ENCODE measurements around the gene PHC1.

Gene PHC1

DNA sequence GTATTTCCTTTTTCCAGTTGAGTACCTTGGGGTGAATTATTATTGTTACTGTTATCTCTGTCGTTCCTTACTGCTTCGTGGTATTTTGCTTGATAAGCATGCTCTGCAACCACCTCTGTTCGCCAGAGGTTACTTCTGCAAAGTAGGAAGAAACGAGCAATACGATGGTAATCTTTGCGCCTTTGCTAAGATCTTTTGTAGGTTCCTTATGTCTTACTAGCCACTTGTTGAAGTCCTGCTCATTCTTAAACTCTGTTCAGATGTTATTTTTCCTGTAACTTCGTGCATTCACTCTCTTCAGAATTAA is 35.9 kb downstream of the PHC1 start:
- DNase-seq (ENCODE audit: low spot score): no peak

DNA sequence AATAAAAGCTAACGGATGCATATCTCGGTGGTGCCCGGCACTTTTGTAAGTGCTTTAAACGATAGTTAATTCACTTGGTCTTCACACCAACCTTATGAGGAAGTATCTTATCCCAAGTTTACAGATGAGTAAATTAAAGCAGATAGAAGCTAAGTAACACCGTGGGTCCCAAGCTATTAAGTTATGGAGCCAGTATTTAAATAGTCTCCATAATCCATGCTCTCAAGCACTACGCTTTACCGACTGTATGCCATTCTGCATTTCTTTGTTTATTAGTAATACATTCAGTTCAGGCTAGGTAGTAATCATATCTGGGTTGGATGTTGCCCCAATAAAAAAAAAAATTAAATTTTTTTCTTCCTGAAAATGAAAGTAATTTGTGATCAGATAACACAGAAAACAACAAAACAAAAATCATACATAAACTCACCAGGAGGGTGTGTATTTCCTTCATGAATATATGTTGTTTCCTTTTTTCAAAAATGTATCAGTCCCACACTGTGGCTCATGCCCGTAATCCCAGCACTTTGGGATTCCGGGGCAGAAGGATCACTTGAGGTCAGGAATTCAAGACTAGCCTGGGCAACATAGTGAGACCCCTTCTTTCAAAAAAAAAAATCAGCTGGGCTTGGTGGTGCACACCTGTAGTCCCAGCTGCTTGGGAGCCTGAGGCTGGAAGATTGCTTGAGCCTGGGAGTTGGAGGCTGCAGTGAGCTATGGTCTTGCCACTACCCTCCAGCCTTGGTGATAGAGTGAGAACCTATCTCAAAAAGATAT is 36.6 kb downstream of the PHC1 start:
- DNase-seq (ENCODE audit: low spot score): no peak

DNA sequence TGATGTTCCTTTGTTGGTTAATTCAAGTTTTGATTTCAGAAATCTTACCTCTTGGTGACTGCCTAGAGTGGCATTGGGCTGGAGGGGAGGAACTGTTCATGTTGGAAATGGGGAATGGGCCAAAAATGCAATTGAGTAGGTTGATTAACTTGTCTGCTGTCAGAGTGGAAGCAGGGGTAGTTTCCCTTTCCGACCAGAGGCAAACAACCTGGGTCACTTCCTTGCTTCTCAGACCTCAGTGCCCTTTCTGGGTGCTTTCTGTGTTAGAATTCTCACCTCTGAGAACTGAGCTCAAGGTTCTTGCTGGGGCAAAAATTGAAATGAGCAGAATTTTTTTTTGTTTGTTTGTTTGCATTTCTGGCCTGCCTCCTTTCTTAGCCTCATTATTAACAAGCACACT is 37.4 kb downstream of the PHC1 start:
- no peak for DNase-seq (ENCODE audit: low spot score)

DNA sequence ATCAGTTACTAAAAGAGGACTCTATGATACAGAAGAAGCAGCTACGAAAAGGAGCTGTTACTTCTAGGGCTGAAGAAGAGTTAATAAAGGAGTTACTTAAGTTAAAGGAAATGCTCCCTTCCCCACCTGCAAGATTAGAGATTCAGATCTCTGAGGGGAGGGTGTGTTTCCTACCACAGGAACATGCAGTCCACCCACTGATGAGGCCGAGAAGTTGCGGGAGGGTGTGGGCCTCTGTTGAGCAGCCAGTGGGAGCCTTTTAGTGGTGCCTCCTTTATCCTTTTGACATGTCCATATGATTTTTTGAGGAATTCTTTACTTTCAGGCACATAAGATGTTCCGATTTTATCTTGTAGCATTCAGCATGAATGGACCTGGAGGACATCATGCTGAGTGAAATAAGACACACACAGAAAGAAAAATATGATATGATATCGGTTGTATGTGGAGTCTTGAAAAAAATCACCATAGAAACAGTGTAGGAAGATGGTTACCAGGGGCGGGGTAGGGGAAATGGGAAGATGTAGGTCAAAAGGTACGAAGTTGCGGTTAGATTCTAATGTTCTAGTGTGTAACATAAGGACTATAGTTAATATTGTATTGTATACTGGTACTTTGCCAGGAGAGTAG is 39.6 kb downstream of the PHC1 start:
- DNase-seq (ENCODE audit: low spot score): no peak

DNA sequence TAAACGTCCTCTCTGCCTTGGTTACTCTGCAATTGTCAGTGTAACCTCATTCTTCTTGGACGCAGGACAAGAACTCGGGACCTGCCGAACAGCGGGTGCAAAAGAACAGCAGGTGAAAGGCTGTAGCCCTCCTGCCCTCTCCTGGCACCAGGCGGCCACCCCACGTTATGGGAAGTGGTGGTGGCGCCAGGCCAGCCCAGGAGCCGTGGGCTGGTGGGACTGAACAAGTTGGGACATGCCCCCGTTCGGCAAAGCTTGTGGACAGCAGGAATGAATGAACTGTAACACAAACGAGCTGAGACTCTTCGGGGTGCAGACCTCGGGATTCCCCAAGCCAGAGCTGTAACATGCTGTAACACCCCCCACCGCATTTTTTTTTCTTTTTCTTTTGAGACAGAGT is 41.8 kb downstream of the PHC1 start:
- no peak for DNase-seq (ENCODE audit: low spot score)

DNA sequence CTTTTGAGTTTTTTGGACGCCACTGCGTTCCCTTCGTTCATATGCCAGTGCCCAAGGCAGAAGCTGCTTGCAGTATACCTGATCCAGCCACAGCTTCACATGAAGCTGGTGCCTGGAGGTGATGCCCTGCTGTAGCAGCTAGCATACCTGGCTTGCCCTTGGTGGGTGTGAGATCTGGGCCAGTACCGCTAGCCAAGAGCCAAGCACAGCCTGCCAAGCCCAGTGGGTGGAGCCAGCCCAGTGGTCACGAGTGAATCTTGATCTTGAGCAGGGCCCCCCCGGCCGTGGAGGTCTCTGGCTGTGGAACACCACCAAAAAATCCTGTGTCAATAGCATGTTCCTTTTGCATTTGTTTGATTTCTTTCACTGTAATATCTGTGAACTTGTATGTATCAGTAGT is 42.5 kb downstream of the PHC1 start:
- no peak for DNase-seq (ENCODE audit: low spot score)

DNA sequence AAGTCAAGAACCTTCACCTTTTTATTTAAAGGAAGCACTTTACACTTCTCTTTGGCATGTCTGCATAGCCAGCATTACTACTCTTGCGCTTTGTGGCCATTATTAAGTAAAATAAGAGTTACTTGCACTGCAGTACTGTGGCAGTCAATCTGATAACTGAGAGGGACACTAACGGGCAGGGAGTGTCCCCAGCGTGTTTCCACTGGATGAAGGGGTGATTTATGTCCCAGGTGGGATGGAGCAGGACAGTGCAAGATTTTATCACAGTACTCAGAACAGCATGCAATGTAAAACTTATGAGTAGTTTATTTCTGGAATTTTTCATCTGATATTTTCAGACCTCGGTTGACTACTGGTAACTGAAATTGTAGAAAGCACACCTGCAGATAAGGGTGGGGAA is 43.3 kb downstream of the PHC1 start:
- DNase-seq (ENCODE audit: low spot score): no peak

DNA sequence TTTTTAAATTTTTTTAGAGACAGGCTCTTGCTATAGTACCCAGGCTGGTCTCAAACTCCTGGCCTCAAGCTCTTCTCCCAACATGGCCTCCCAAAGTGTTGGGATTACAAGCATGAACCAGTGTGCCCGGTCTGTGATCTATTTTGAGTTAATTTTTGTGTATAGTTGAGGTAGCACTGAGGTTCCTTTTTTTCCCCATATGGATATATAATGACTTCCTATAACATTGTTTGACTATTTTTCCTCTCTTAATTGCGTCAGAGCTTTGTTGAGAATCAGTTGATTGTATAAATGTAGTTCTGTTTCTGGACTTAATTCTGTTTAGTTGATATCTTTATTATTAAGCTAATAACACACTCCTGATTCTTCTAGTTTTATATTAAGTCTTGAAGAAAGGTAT is 43.8 kb downstream of the PHC1 start:
- DNase-seq (ENCODE audit: low spot score): no peak

DNA sequence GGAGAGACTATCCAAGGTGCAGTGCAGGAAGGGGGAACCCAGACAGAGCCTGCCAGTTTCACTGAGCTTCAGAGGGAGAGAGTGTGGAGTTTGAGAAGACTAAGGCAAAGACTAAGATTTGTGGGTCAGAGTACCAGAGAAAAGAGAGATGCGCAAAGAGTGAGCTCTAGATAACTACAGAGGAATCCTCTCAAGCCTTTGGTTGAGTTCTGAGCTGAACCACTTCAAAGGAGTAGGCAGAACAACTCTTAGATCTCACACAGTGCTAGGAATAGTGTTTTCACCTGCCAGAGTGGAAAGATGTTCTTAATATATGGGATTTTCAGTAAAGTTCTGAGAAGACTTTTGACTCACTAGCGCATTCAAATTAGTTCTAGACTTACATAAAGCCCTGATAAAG is 45.9 kb downstream of the PHC1 start:
- DNase-seq (ENCODE audit: low spot score): no peak

DNA sequence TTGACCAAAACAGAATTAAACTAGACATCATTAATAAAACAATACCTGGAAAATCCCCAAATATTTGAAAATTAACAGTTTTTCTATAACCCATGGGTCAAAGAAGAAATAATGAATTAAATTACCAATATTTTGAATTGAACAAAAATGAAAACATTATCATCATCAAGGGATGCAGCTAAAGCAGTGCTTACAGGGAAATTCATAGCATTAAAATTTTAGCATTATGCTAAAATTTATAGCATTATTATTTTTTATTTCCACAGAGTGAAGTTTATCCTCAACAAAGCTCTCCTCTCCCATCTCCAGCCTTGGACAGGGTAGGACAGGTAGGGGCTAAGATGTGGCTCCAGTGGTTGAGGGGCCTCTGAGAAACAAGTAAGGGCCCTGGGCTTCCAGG is 54.5 kb downstream of the PHC1 start:
- no peak for DNase-seq (ENCODE audit: low spot score)

DNA sequence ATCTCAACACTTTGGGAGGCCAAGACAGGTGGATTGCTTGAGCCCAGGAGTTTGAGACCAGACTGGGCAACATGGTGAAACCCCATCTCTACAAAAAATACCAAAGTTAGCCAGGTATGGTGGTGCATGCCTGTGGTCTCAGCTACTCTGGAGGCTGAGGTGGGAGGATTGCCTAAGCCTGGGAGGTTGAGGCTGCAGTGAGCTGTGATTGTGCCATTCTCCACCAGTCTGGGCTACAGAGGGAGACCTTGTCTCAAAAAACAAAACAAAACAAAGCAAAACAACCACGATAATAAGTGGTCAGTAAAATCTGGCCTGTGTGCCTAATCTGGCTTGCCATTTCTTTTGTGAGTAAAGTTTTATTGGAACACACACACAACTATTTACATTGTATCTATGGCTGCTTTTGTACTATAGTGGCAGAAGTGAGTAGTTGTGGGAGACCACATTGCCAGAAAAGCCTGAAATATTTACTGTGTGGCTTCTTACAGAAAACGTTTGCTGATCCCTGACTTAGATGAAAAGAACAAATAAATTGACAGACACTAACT is 55.6 kb downstream of the PHC1 start:
- no peak for DNase-seq (ENCODE audit: low spot score)

DNA sequence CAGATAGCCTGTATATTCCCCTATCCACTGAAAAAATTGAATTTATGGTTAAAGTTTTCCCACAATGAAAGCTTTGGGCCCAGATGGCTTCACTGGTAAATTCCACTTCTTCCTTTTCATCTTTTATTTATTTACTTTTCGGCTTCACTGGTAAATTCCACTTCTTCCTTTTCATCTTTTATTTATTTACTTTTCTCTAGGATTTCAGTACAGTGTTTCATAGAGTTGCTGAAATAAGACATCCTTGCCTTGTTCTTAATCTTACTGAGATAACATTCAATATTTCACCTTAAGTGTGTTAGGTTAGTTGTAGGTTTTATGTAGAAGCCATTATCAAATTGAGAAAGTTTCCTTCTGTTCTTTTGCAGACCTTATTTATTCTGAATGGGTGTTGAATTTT is 56.1 kb downstream of the PHC1 start:
- no peak for DNase-seq (ENCODE audit: low spot score)

DNA sequence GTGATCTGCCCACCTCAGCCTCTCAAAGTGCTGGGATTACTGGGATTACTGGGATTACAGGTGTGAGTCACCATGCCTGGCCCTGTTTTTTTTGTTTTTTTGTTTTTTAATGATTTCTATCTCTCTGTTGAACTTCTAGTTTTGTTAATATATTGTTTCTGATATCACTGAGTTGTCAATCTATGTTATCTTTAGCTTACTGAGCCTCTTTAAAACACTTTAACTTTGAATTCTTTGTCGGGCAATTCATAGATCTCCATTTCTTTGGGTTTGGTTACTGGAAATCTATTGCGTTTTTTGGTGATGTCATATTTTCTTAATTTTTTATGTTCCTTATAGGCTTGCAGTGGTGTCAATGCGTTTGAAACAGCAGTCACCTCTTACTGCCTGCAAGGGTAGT is 65.8 kb downstream of the PHC1 start:
- DNase-seq (ENCODE audit: low spot score): no peak

DNA sequence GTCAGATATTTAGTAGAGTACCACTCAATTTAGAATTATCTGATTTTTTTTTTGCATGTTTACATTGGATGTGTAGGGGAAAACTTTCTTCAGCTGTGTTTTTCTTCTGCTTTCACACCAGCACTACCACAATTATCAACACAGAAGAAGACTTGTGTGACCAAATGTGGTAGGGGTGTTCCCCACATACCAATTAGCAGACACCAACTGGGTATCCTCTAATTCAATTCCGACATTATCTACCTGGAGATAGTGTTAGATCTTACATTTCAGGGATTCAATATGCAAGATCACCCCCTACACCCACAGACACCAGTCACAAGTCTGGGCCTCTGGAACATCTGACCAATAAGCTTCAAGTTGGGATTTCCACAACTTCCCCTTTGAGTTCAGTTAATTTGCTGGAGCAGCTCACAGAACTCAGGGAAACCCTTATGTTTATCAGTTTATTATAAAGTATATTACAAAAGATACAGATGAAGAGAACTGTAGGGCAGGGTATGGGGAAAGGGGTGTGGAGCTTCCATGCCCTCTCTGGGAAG is 71.0 kb downstream of the PHC1 start:
- DNase-seq (ENCODE audit: low spot score): no peak

DNA sequence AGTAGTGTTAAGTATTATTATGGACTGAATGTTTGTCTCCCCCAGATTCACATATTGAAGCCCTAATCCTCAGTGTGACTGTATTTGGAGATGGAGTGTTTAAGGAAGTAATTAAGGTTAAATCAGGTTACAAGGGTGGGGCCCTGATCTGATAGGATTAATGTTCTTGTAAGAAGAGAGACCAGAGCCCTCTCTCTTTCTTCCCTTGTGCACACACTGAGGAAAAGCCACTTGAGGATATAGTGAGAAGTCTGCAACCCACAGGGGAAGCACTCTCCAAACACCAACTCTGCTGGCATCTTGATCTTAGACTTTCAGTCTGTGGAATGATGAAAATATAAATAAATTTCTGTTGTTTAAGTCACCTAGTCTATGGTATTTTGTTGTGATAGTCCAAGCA is 72.9 kb downstream of the PHC1 start:
- DNase-seq (ENCODE audit: low spot score): no peak

DNA sequence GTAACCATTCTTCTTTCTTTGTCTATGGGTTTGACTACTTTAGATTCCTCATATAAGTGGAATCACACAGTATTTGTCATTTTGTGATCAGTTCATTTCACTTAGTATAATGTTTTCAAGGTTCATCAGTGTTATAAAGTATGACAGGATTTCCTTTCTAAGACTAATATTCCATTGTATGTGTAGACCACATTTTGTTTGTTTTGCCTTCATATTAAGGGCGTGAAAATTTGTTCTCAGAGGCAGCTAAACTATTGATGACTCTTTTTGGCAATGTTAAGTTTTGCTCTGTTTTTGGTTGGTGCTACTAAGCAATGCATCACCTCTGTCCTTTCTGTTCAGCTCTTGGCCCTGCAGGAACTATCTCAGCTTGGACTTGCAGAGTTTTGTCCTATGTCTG is 73.4 kb downstream of the PHC1 start:
- DNase-seq (ENCODE audit: low spot score): no peak

DNA sequence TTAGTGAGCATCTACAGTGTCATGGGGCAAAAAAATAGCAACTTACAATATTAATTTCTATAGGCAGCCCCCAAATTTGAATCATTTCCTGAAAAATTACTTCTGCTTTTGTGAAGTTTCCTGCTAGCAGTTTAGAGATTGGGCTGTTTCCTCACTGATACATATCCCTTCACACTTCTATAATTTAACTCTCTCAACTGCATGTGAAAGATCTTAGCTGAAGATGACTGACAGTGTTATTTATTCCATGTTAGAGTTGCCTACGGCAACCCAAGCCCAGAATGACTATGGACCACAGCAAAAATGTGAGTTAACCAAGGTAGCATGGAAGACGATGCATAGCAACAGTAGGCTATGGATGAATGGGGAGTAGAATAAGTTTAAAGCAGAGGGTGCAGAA is 75.1 kb downstream of the PHC1 start, which contains the start of gene KLRG1:
KLRG1 (plus strand) TSS at position 134 of the 400 bp plus-strand sequence; CDS start at position 224, 90 bp downstream.
- no peak for DNase-seq (ENCODE audit: low spot score)

All from D341Med (cell line).